ENCODE results near the gene NKX6-2.

Gene NKX6-2

DNA sequence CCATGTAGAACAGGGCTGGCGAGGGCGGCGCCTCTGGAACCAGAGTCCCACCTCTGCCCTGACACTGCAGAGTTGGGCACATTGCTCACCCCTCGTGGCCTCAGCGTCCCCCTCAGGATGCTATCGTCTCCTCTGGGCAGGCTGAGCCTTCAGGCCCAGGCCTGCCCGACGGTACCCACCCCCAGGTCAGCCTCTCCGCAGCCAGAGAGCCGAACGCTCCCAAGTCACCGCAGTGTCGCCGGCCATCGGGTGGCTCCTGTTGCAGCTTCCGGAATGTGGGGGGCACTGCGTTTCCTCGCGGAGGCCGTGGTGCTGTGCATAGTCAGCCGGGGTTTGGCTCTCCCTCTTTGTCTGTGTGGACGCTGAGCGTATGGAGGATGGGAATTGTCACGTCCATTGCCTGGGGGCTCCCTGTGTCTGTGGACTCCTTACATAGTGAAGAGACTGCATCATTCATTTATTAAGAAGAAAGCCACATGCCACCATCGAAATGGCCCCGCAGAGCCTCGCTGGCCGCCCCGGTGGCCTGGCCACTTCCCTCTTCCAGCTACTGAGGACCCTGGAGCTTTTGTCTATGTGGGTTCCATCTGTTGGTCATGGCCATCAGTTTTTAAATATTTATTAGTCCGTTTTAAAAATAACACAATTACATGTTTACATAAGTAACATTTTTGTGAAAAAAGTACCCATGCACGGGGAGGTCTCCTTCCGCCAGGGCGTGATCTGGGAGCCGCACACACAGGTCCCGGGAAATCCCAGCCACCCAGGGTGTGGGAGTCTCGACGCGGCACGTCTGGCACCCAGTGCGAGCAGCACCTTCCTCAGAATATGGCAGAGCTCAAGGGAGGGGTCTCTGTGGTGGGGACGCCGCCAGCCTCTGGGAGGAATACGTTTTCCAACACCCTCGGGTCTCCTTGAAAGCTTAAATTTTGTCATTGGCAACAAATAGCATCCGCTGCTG is 15.6 kb downstream of the NKX6-2 start:
- TF ChIP-seq, protein P1, sequence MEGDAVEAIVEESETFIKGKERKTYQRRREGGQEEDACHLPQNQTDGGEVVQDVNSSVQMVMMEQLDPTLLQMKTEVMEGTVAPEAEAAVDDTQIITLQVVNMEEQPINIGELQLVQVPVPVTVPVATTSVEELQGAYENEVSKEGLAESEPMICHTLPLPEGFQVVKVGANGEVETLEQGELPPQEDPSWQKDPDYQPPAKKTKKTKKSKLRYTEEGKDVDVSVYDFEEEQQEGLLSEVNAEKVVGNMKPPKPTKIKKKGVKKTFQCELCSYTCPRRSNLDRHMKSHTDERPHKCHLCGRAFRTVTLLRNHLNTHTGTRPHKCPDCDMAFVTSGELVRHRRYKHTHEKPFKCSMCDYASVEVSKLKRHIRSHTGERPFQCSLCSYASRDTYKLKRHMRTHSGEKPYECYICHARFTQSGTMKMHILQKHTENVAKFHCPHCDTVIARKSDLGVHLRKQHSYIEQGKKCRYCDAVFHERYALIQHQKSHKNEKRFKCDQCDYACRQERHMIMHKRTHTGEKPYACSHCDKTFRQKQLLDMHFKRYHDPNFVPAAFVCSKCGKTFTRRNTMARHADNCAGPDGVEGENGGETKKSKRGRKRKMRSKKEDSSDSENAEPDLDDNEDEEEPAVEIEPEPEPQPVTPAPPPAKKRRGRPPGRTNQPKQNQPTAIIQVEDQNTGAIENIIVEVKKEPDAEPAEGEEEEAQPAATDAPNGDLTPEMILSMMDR (conservative IDR thresholded peaks at IDR 0.05; ENCODE audit: low read depth, low read length), result no peak
- Histone ChIP-seq H2AFZ (ENCODE audit: low read depth) (no peak overlapping the region), H3K4me2 (no peak overlapping the region), H4K20me1 (ENCODE audit: insufficient read depth) (no peaks in the 10 kb centered on the region), H3K4me3 (IDR thresholded peaks at IDR 0.05; ENCODE audit: insufficient read depth, low read depth, low read length) (no peak overlapping the region), H3K4me1 (ENCODE audit: low read depth, poor library complexity, severe bottlenecking) (no peaks in the 10 kb centered on the region), H3K27me3 (ENCODE audit: insufficient read depth, low read depth) (no peaks in the 10 kb centered on the region), H3K36me3 (ENCODE audit: insufficient read depth) (no peaks in the 10 kb centered on the region), H3K27ac (no peak overlapping the region), H3K79me2 (ENCODE audit: insufficient read depth, low read depth) (no peaks in the 10 kb centered on the region), H3K9ac (no peak overlapping the region)

DNA sequence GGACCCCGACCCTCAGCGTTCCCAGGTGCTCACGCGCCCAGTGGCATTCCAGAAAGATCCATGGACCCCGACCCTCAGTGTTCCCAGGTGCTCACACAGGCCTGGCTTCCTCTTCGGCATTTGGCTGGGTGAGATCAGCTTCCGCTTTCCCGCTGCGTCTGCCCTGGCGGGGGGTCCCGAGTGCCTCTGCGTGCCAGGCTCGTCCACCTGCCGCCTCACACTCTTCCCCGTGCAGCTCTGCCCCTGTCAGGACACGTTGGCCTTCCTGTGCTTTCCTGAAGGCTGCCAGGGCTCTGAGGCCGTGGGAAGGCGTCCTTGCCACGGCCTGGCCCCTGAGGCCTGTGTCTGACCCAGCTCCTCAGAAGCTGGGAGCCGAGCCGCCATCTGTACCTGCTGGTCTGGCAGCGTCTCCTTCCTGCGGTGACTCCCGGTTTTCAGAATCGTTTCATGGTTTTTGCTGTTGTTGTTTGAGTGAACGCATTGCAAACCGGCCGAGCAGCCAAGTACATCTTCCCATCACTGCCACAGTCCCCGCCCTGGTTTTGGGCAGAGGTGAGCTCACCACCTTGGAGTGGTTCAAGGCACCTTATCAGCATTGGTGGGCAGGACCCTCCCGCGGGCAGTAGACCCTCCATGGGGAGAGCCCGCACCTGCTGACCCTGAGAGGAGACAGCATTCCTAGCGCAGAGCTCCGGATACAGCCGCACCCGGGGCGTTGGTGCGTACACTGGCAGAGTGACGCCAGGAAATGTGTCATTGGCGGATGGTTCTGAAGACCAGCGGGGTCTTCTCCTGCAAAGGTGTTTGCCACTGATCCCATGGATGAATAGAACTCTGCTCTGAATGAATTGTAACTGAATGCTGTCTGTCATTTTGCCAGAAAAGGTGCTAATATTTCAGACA is 17.4 kb downstream of the NKX6-2 start:
- H3K27me3 ChIP-seq (ENCODE audit: insufficient read depth, low read depth), result no peaks in the 10 kb centered on the region
- no peak overlapping the region for H3K4me2 ChIP-seq
- no peaks in the 10 kb centered on the region for H3K79me2 ChIP-seq (ENCODE audit: insufficient read depth, low read depth)
- H4K20me1 ChIP-seq (ENCODE audit: insufficient read depth), result no peaks in the 10 kb centered on the region
- no peak overlapping the region for H3K9ac ChIP-seq
- no peak overlapping the region for H2AFZ ChIP-seq (ENCODE audit: low read depth)
- H3K27ac ChIP-seq, result no peak overlapping the region
- no peak overlapping the region for H3K4me3 ChIP-seq (IDR thresholded peaks at IDR 0.05; ENCODE audit: insufficient read depth, low read depth, low read length)
- no peaks in the 10 kb centered on the region for H3K4me1 ChIP-seq (ENCODE audit: low read depth, poor library complexity, severe bottlenecking)
- TF ChIP-seq, protein P1 (conservative IDR thresholded peaks at IDR 0.05; ENCODE audit: low read depth, low read length), result no peak
- no peaks in the 10 kb centered on the region for H3K36me3 ChIP-seq (ENCODE audit: insufficient read depth)

DNA sequence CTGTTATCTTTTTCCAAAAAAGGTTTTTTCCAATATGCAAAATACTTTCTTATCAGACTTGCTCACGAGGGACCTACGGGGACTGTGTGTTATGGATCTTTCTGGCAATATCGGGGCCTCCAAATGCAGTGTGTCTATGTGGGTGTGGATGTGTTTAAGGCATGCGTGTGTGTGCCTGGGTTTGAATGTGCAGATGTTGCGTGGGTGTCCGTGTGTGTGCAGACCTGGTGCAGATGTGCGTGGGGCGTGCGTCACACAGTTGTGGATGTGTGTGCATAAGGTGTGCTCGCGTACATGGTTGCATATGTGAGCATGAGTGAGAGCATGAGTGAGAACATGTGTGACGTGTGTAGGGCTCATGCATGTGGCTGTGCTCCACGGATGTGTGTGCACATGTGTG is 19.7 kb downstream of the NKX6-2 start:
- Histone ChIP-seq H3K27ac (no peak overlapping the region), H4K20me1 (ENCODE audit: insufficient read depth) (no peaks in the 10 kb centered on the region), H3K4me1 (ENCODE audit: low read depth, poor library complexity, severe bottlenecking) (no peaks in the 10 kb centered on the region), H3K4me3 (IDR thresholded peaks at IDR 0.05; ENCODE audit: insufficient read depth, low read depth, low read length) (no peak overlapping the region), H3K79me2 (ENCODE audit: insufficient read depth, low read depth) (no peaks in the 10 kb centered on the region), H3K36me3 (ENCODE audit: insufficient read depth) (no peaks in the 10 kb centered on the region), H3K4me2 (no peak overlapping the region), H3K9ac (no peak overlapping the region), H2AFZ (ENCODE audit: low read depth) (no peak overlapping the region), H3K27me3 (ENCODE audit: insufficient read depth, low read depth) (no peaks in the 10 kb centered on the region)
- TF ChIP-seq, protein P1 (conservative IDR thresholded peaks at IDR 0.05; ENCODE audit: low read depth, low read length), result no peak

DNA sequence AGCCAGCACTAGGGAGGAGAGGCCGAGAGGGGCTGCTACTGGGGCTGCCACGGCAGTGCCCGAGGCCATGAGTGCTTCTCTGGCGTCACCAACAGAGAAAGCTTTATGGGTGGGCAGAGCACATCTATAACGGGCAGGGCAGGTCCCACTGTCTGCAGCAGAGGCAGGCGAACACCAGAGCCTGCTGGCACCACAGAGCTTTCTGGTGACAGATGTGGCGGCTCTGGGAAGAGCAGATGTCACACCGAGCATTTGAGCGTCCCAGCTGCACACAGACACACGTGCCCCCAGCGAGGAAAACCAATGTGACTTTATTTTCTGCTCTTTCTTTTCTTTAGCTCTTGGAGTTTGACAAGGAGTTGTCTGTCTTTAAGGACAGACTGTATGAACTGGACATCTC is 20.5 kb downstream of the NKX6-2 start:
- Histone ChIP-seq H4K20me1 (ENCODE audit: insufficient read depth) (no peaks in the 10 kb centered on the region), H3K4me1 (ENCODE audit: low read depth, poor library complexity, severe bottlenecking) (no peaks in the 10 kb centered on the region), H2AFZ (ENCODE audit: low read depth) (no peak overlapping the region), H3K27ac (no peak overlapping the region), H3K9ac (no peak overlapping the region), H3K36me3 (ENCODE audit: insufficient read depth) (no peaks in the 10 kb centered on the region), H3K4me3 (IDR thresholded peaks at IDR 0.05; ENCODE audit: insufficient read depth, low read depth, low read length) (no peak overlapping the region), H3K79me2 (ENCODE audit: insufficient read depth, low read depth) (no peaks in the 10 kb centered on the region), H3K27me3 (ENCODE audit: insufficient read depth, low read depth) (no peaks in the 10 kb centered on the region), H3K4me2 (no peak overlapping the region)
- TF ChIP-seq, protein P1 (conservative IDR thresholded peaks at IDR 0.05; ENCODE audit: low read depth, low read length), result no peak
